ENCODE results near the gene MED22. TPM values are rescaled to one million over a fixed set of nuclear protein-coding genes. Genes with fewer than 3 reads are reported as not detected.
"Not testable (repeated sequence)": the region's sequence is repeated elsewhere in the genome, so short reads cannot be mapped to it uniquely, and the experiment has no call there.

MED22 gene
- total RNA-seq, 2 donors from 2014 or later: 16.5 to 21.3 TPM

DNA sequence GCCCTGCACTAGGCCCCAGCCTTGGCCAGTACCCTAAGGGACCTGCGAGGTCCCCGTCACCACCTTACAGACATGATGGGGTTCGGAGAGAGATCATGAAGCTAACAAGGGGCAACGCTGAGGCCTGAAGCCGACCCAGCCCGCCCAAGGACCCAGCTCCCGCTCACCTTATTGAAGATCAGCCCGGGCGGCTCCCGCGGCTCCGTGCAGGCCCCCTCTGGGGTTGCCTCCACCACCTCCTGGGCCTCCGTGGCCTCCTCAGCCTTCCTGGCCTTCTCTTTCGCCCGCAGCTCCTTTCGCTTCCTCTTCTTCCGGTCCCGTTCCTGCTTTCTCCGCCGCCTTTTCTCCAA is 15.6 kb downstream of the MED22 start:
- Histone ChIP-seq H3K4me3 (no peak overlapping the region), H3K27me3 (no peaks in the 10 kb centered on the region), H3K9ac (ENCODE audit: low read depth in 2 of 2, low read length in 2 of 2) (no peak overlapping the region), H3K36me3 (peaks cover 29% of the 10 kb centered on the region), H3K4me1 (peaks cover 18% of the 10 kb centered on the region), H3K27ac (no peak overlapping the region), H3K9me3 (no peaks in the 10 kb centered on the region)
- intact Hi-C loops (cut with DNase I): no loop called here
- TF ChIP-seq, protein P1, sequence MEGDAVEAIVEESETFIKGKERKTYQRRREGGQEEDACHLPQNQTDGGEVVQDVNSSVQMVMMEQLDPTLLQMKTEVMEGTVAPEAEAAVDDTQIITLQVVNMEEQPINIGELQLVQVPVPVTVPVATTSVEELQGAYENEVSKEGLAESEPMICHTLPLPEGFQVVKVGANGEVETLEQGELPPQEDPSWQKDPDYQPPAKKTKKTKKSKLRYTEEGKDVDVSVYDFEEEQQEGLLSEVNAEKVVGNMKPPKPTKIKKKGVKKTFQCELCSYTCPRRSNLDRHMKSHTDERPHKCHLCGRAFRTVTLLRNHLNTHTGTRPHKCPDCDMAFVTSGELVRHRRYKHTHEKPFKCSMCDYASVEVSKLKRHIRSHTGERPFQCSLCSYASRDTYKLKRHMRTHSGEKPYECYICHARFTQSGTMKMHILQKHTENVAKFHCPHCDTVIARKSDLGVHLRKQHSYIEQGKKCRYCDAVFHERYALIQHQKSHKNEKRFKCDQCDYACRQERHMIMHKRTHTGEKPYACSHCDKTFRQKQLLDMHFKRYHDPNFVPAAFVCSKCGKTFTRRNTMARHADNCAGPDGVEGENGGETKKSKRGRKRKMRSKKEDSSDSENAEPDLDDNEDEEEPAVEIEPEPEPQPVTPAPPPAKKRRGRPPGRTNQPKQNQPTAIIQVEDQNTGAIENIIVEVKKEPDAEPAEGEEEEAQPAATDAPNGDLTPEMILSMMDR (IDR thresholded peaks at IDR 0.05): no peak
- DNase-seq: no peak

DNA sequence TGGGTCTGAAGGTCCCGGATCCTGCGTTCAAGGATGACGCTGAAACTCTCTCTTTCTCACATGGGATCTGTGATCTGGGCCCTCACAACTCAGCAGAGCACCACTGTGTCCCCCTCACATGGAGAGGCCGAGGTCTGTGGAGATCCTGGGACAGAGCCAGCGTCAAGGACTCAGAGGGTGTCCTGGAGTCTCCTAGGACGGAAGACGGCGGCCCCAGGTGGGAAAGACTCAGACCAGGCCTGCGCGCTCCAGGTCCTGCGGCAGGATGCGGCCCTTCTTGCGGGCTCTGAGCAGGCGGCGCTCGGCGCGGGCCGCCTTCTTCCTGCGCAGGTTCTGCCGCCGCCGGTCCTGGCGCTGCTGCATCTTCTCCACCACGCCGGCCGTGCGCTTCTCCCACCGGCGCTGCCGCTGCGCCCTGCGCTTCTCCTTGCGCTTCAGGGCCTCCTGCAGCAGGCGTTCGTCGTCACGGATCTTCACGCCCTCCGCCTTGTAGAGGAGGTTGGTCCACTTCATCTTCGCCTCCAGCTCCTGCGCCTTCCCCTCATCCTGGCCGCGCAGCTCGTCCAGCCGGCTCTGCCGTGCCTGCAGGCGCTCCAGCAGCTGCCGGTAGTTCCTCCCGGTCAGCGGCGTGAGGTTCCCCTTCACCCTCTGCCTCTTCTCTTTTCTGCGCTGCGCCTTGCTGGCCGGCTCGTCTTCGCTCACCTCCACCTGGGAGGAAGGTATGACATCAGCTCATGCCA is 16.1 kb downstream of the MED22 start:
- no peak for DNase-seq
- Histone ChIP-seq H3K4me3 (no peak overlapping the region), H3K9me3 (no peaks in the 10 kb centered on the region), H3K9ac (ENCODE audit: low read depth in 2 of 2, low read length in 2 of 2) (no peak overlapping the region), H3K36me3 (peaks cover 29% of the 10 kb centered on the region), H3K27me3 (no peaks in the 10 kb centered on the region), H3K27ac (no peak overlapping the region), H3K4me1 (peaks cover 18% of the 10 kb centered on the region)
- intact Hi-C loops (cut with DNase I): no loop called here
- TF ChIP-seq, protein P1 (IDR thresholded peaks at IDR 0.05): no peak

DNA sequence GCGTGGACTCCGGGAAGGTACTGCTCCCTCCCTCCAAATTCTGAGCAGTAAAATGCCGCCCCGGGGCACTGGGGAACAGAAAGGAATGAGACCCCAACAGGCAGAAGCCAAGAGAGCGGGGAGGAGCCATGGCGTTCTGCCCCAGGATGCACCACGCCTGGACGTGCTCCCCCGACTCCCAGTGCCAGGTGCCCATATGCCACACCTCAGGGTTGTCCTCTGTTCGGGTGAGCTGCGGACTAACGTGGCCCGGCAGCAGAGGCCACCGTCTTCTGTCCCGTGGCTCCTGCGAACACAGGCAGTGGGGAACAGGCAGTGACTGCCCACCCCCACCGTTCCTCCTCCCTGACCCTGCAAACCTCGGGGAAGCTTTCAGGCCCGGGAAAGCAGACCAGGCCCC is 16.7 kb downstream of the MED22 start:
- H3K4me3 ChIP-seq: no peak overlapping the region
- TF ChIP-seq, protein P1 (IDR thresholded peaks at IDR 0.05): no peak
- intact Hi-C loops (cut with DNase I): no loop called here
- no peak overlapping the region for H3K27ac ChIP-seq
- DNase-seq: no peak
- H3K9me3 ChIP-seq: no peaks in the 10 kb centered on the region
- peaks cover 18% of the 10 kb centered on the region for H3K4me1 ChIP-seq
- peaks cover 29% of the 10 kb centered on the region for H3K36me3 ChIP-seq
- no peak overlapping the region for H3K9ac ChIP-seq (ENCODE audit: low read depth in 2 of 2, low read length in 2 of 2)
- no peaks in the 10 kb centered on the region for H3K27me3 ChIP-seq

DNA sequence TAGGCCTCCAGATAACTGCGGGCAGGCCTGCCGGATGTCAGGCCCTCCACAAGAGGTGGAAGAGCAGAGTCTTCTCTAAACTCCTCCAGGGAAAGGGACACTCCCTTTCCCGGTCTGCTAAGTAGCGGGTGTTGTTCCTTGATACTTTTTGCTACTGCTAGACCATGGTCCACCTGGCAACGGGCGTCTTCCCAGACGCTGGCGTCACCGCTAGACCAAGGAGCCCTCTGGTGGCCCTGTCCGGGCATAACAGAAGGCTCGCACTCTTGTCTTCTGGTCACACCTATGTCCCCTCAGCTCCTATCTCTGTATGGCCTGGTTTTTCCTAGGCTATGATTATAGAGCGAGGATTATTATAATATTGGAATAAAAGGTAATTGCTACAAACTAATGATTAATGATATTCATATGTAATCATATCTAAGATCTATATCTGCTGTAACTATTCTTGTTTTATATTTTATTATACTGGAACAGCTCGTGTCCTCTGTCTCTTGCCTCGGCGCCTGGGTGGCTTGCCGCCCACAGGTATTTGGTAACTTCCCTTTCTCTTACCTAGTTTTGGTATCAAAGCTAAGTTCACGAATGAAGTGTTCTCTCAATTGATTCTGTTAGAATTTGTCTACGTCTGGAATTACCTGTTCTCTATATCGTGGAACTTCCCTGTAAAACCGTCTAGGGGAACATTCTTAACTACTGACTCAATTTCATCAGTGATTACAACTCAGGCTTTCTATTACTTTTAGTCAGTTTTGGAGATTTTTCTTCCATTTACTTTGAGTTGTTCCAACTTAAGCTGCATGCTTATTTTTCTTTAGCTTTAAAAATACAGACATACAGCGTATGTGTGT is 18.4 kb downstream of the MED22 start:
- H3K27me3 ChIP-seq; H3K27ac ChIP-seq; H3K9ac ChIP-seq (ENCODE audit: low read depth in 2 of 2, low read length in 2 of 2); H3K4me3 ChIP-seq; H3K9me3 ChIP-seq: not testable (repeated sequence)
- TF ChIP-seq, protein P1 (IDR thresholded peaks at IDR 0.05): peak; percentile 64
- DNase-seq: peak; percentile 52
- peaks cover 10% of the 10 kb centered on the region for H3K4me1 ChIP-seq
- peaks cover 29% of the 10 kb centered on the region for H3K36me3 ChIP-seq
- intact Hi-C loops (cut with DNase I): loop anchor here (2.0 to 10.0 kb wide), 2 partner anchors 95 to 143 kb away; no protein-coding TSS in a partner anchor

DNA sequence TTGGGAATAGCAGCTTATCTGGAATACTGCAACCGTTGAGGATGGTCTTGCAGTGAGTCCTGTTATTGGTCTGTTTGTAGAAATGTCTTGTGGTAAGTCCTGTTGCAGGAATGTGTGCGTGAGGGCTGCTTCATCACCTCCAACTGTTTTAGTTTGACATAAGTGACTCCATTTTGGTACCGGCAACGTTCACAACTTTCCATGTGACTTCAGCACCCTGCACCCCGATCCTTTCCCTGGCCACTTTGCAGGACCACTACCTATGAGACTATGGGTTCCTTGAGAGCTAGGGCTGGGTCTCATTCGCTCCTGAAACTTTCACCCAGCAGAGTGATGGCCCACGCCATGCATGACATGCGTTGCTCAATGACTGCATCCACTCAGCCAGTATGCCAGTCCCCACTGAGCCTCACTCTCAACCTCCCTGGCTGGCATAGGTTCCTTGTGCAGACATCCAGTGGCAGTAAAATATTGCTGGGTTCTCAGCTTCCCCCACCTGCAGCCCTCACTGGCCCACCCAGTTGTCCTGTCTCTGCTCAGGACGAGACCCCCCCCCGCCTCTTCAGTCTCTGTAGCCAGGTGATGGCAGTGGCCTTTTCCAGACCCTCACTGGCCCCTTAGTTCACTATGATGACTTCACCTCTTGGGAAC is 20.0 kb downstream of the MED22 start:
- Histone ChIP-seq H3K36me3 (peaks cover 22% of the 10 kb centered on the region), H3K27me3 (no peaks in the 10 kb centered on the region), H3K9me3 (no peaks in the 10 kb centered on the region), H3K27ac (no peak overlapping the region), H3K4me1 (no peaks in the 10 kb centered on the region), H3K9ac (ENCODE audit: low read depth in 2 of 2, low read length in 2 of 2) (no peak overlapping the region), H3K4me3 (no peak overlapping the region)
- TF ChIP-seq, protein P1 (IDR thresholded peaks at IDR 0.05): no peak
- no peak for DNase-seq
- intact Hi-C loops (cut with DNase I): loop anchor here (2.0 to 10.0 kb wide), 2 partner anchors 93 to 141 kb away; no protein-coding TSS in a partner anchor

DNA sequence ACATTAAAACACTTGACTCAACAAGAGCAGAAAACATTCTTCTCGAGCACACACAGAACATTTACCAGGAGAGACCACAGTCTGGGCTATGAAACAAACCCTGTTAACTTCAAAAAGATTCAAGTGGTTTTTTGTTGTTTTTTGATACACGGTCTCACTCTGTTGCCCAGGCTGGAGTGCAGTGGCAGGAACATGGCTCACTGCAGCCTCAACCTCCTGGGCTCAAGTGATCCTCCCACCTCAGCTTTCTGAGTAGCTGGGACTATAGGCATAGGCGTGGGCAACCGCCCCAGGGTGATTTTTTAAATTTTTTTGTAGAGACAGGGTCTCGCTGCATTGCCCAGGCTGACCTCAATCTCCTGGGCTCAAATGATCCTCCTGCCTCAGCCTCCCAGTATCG is 20.9 kb downstream of the MED22 start:
- not testable (repeated sequence) for H3K9me3 ChIP-seq; H3K4me1 ChIP-seq; DNase-seq; H3K4me3 ChIP-seq; H3K27ac ChIP-seq; H3K27me3 ChIP-seq; H3K9ac ChIP-seq (ENCODE audit: low read depth in 2 of 2, low read length in 2 of 2)
- peaks cover 14% of the 10 kb centered on the region for H3K36me3 ChIP-seq
- intact Hi-C loops (cut with DNase I): loop anchor here (10.0 kb wide), 1 partner anchor 92 kb away; no protein-coding TSS in a partner anchor
